K562 (cell line): ENCODE measurements around the gene SCAPER. TPM values are rescaled to one million over a fixed set of nuclear protein-coding genes. Genes with fewer than 3 reads are reported as not detected.

Source experiments
- AFF4 ChIP-seq: sonication (generic); formaldehyde crosslinking; IDR thresholded peaks from 2 replicates; pipeline ENCODE4 v1.8.0; 2023; ENCODE audit warnings: mild to moderate bottlenecking, missing genetic modification reagents
- ARID4B ChIP-seq: sonication (generic); formaldehyde crosslinking; IDR thresholded peaks from 2 replicates; pipeline ENCODE4 v1.8.0; 2022; ENCODE audit warnings: mild to moderate bottlenecking, missing genetic modification reagents
- FOXJ3 ChIP-seq: sonication (generic); formaldehyde crosslinking; IDR thresholded peaks from 2 replicates; pipeline ENCODE4 v1.4.0; 2020; ENCODE audit warnings: mild to moderate bottlenecking, missing genetic modification reagents
- HDAC1 ChIP-seq, 2 experiments: fragments of 450-650 bp; IDR thresholded peaks; 2 replicates each; pipeline ENCODE4 v1.6.1; 2016 to 2017; ENCODE audit warnings: inconsistent platforms in 1 of 2, mild to moderate bottlenecking in 1 of 2, moderate library complexity in 1 of 2
- MBD1 ChIP-seq: fragments of 250-450 bp; sonication (Bioruptor Pico); IDR thresholded peaks from 2 replicates; pipeline ENCODE4 v1.8.0; 2022; ENCODE audit warnings: inconsistent platforms
- MNT ChIP-seq, 2 experiments: fragments of 450-650 bp; conservative IDR thresholded peaks; 2 replicates each; pipeline ENCODE4 v1.6.1; 2017; ENCODE audit warnings: mild to moderate bottlenecking in 2 of 2, moderate library complexity in 2 of 2
- PREB ChIP-seq: sonication (generic); formaldehyde crosslinking; IDR thresholded peaks from 2 replicates; pipeline ENCODE4 v1.8.1; 2023; ENCODE audit warnings: mild to moderate bottlenecking, missing genetic modification reagents
- RBBP5 ChIP-seq: fragments of 200-600 bp; sonication (generic); IDR thresholded peaks from 2 replicates; pipeline ENCODE4 v1.6.1; 2012; ENCODE audit warnings: borderline replicate concordance, mild to moderate bottlenecking, low read length, control low read depth, inconsistent platforms; ENCODE audit not compliant: insufficient read depth, poor library complexity, severe bottlenecking
- SMAD3 ChIP-seq: fragments of 450-650 bp; formaldehyde crosslinking; conservative IDR thresholded peaks from 2 replicates; pipeline ENCODE4 v1.4.0; 2020; ENCODE audit warnings: mild to moderate bottlenecking
- ZNF740 ChIP-seq, 3 experiments: fragments of 200-800 bp in 1 of 3; sonication (Bioruptor generic) in 1 of 3; sonication (generic) in 1 of 3; formaldehyde crosslinking in 1 of 3; IDR thresholded peaks; 2 replicates each; pipeline versions ENCODE4 v1.6.1 to v1.8.0; 2016 to 2022; ENCODE audit warnings: mild to moderate bottlenecking in 2 of 3, missing compliant biosample characterization in 2 of 3, missing genetic modification characterization in 2 of 3, missing genetic modification reagents in 1 of 3
- polyA plus RNA-seq, 8 experiments: library from polyadenylated mRNA; depleted of rRNA in 4 of 8; stranded (reverse) in 5 of 8; unstranded in 3 of 8; fragments of >200 nt; fragmentation: Nextera tagmentation in 2 of 8; fragmentation: Illumina TruSeq in 1 of 8; extraction: Ambion mirVana in 2 of 8; extraction: Trizol in 1 of 8; gene quantifications; 2 replicates each; pipeline versions ENCODE4 v1.2.1 to v1.2.3, GENCODE V29; 2011 to 2014; ENCODE audit warnings: inconsistent platforms in 1 of 8, missing spikeins in 1 of 8
- total RNA-seq, 7 experiments: library from RNA; depleted of rRNA in 6 of 7; stranded (reverse); fragments of >200 nt in 6 of 7; fragmentation: Illumina TruSeq in 2 of 7; extraction: Trizol in 2 of 7; gene quantifications; 2 replicates each; pipeline versions ENCODE4 v1.2.1 to v1.2.3, GENCODE V29; 2011 to 2021; ENCODE audit warnings: low replicate concordance in 1 of 7

The SCAPER gene
- total and polyA plus RNA-seq, 9 of the 15 experiments (the other 6 are each of a cell fraction or from before 2014, with no cell fraction given): 1.3 to 5.7 (median 3.2) TPM

- no peak for TF ChIP-seq MBD1 (CRISPR knock-in tag)
- 0 out of 2 replicates have a peak, but pooled peaks have one; percentile 63 for TF ChIP-seq ARID4B (CRISPR knock-in tag)
- TF ChIP-seq RBBP5: peak; percentile 96
- no peak for TF ChIP-seq ZNF740 (CRISPR knock-in tag; IDR thresholded peaks at IDR 0.05)
- TF ChIP-seq ZNF740 (tag; IDR thresholded peaks at IDR 0.05): no peak
- peak; percentile 60 to 79 for TF ChIP-seq MNT (conservative IDR thresholded peaks at IDR 0.05)
- peak in 1 of 2 experiments; percentile 87; a peak in 2 of 4 replicates for TF ChIP-seq HDAC1 (IDR thresholded peaks at IDR 0.05)
- no peak for TF ChIP-seq FOXJ3 (CRISPR knock-in tag)
- peak; percentile 44; the same call in 1 of the 2 replicates for TF ChIP-seq AFF4 (CRISPR knock-in tag)
- TF ChIP-seq PREB: no peak
- no peak for TF ChIP-seq SMAD3 (CRISPR knock-in tag)
Measured at GRCh38 chr15:76905013-76905839, at the start of gene SCAPER (continued).
